GM19452 (cell line): ENCODE data around the gene CPNE1.
"Not testable (repeated sequence)": the region's sequence is repeated elsewhere in the genome, so short reads cannot be mapped to it uniquely, and the experiment has no call there.

Experiments used
- ATAC-seq: cut with Tn5 transposase; IDR thresholded peaks from one replicate; pipeline ENCODE4 v1.9.1; 2021; ENCODE audit not compliant: unreplicated experiment

The CPNE1 gene

GRCh38 chr20:35664466-35665206 lies at the start of gene CPNE1, which contains the start of gene RBM12:
TSS of gene CPNE1 (minus strand) at chr20:35664900. CDS start at chr20:35632923, 31,977 bp downstream.
TSS of gene RBM12 (minus strand) at chr20:35664900. CDS start at chr20:35655322, 9,578 bp downstream.
- peak; percentile 61 for ATAC-seq

- ATAC-seq = no peak
These were observed 49.4 kb upstream of the CPNE1 start for GRCh38 chr20:35714127-35714526.

- ATAC-seq = not testable (repeated sequence)
These were observed 48.4 kb upstream of the CPNE1 start for GRCh38 chr20:35713120-35713519.

- ATAC-seq = no peak
These were observed 47.0 kb upstream of the CPNE1 start for GRCh38 chr20:35711588-35712209.

- ATAC-seq = no peak
These were observed 46.3 kb upstream of the CPNE1 start for GRCh38 chr20:35710884-35711587.

- no peak for ATAC-seq
These were observed 45.3 kb upstream of the CPNE1 start for GRCh38 chr20:35710039-35710438.

- ATAC-seq = no peak
These were observed 44.6 kb upstream of the CPNE1 start for GRCh38 chr20:35709259-35709658.

GRCh38 chr20:35708502-35708901 lies 43.8 kb upstream of the CPNE1 start:
- ATAC-seq = no peak

GRCh38 chr20:35706591-35707529 lies 42.2 kb upstream of the CPNE1 start:
- not testable (repeated sequence) for ATAC-seq

- not testable (repeated sequence) for ATAC-seq
These were observed 41.2 kb upstream of the CPNE1 start for GRCh38 chr20:35705894-35706293.

- no peak for ATAC-seq
These were observed 40.0 kb upstream of the CPNE1 start for GRCh38 chr20:35704514-35705261.

GRCh38 chr20:35702824-35703695 lies 38.4 kb upstream of the CPNE1 start:
- no peak for ATAC-seq

GRCh38 chr20:35702051-35702823 lies 37.5 kb upstream of the CPNE1 start:
- ATAC-seq = no peak

GRCh38 chr20:35700625-35701148 lies 36.0 kb upstream of the CPNE1 start:
- ATAC-seq = no peak

- ATAC-seq = no peak
These were observed 35.4 kb upstream of the CPNE1 start for GRCh38 chr20:35699957-35700624.

GRCh38 chr20:35699127-35699956 lies 34.6 kb upstream of the CPNE1 start, which contains the start of the genes NFS1 and ROMO1:
TSS of gene NFS1 (minus strand) at chr20:35699352. CDS start at chr20:35699288, 64 bp downstream.
TSS of gene ROMO1 (plus strand) at chr20:35699405. CDS start at chr20:35699633, 228 bp downstream.
- ATAC-seq = peak; percentile 79
